Measurements from ENCODE around the gene ANKRD52.
A peak's percentile ranks its signal among the peaks of the same experiment; 100 is the strongest.

GRCh38 chr12:56206452-56207166 lies 51.6 kb downstream of the ANKRD52 start:
- TF ChIP-seq EZH2 (IDR thresholded peaks at IDR 0.05; ENCODE audit: borderline replicate concordance, low read depth, low read length, severe bottlenecking), result no peak
- TF ChIP-seq, protein P1, sequence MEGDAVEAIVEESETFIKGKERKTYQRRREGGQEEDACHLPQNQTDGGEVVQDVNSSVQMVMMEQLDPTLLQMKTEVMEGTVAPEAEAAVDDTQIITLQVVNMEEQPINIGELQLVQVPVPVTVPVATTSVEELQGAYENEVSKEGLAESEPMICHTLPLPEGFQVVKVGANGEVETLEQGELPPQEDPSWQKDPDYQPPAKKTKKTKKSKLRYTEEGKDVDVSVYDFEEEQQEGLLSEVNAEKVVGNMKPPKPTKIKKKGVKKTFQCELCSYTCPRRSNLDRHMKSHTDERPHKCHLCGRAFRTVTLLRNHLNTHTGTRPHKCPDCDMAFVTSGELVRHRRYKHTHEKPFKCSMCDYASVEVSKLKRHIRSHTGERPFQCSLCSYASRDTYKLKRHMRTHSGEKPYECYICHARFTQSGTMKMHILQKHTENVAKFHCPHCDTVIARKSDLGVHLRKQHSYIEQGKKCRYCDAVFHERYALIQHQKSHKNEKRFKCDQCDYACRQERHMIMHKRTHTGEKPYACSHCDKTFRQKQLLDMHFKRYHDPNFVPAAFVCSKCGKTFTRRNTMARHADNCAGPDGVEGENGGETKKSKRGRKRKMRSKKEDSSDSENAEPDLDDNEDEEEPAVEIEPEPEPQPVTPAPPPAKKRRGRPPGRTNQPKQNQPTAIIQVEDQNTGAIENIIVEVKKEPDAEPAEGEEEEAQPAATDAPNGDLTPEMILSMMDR (IDR thresholded peaks at IDR 0.05; ENCODE audit: borderline replicate concordance, extremely low read depth, low read length, poor library complexity, severe bottlenecking), result peak; percentile 64

Measured in DND-41 (cell line).